HG03521 (cell line): ENCODE results near the gene EIF5AL1.
A peak's percentile ranks its signal among the peaks of the same experiment; 100 is the strongest.
"Not testable (repeated sequence)": the region's sequence is repeated elsewhere in the genome, so short reads cannot be mapped to it uniquely, and the experiment has no call there.

Experiments
- ATAC-seq: cut with Tn5 transposase; IDR thresholded peaks from one replicate; pipeline ENCODE4 v1.9.1; 2021; ENCODE audit warnings: mild to moderate bottlenecking, moderate library complexity; ENCODE audit not compliant: unreplicated experiment

Gene EIF5AL1

GRCh38 chr10:79487296-79488194 is 24.8 kb upstream of the EIF5AL1 start:
- ATAC-seq: peak; percentile 76

GRCh38 chr10:79488336-79488735 is 24.0 kb upstream of the EIF5AL1 start:
- ATAC-seq: no peak

- ATAC-seq: no peak
Measured at GRCh38 chr10:79488870-79489269, 23.5 kb upstream of the EIF5AL1 start.

- ATAC-seq: no peak
Measured at GRCh38 chr10:79490400-79491142, 21.8 kb upstream of the EIF5AL1 start.

- ATAC-seq: no peak
Measured at GRCh38 chr10:79491143-79491835, 21.0 kb upstream of the EIF5AL1 start.

GRCh38 chr10:79492256-79492655 is 20.1 kb upstream of the EIF5AL1 start:
- no peak for ATAC-seq

GRCh38 chr10:79492839-79493238 is 19.5 kb upstream of the EIF5AL1 start:
- no peak for ATAC-seq

- no peak for ATAC-seq
Measured at GRCh38 chr10:79493806-79494205, 18.5 kb upstream of the EIF5AL1 start.

GRCh38 chr10:79494871-79495705 is 17.2 kb upstream of the EIF5AL1 start:
- no peak for ATAC-seq

- ATAC-seq: no peak
Measured at GRCh38 chr10:79495791-79496190, 16.5 kb upstream of the EIF5AL1 start.

GRCh38 chr10:79496896-79497295 is 15.4 kb upstream of the EIF5AL1 start:
- ATAC-seq: no peak

- ATAC-seq: no peak
Measured at GRCh38 chr10:79498291-79498829, 14.0 kb upstream of the EIF5AL1 start.

GRCh38 chr10:79502561-79503309 is 9.6 kb upstream of the EIF5AL1 start:
- ATAC-seq: no peak

- not testable (repeated sequence) for ATAC-seq
Measured at GRCh38 chr10:79503787-79504186, 8.5 kb upstream of the EIF5AL1 start.

- not testable (repeated sequence) for ATAC-seq
Measured at GRCh38 chr10:79504483-79504882, 7.8 kb upstream of the EIF5AL1 start.

- ATAC-seq: not testable (repeated sequence)
Measured at GRCh38 chr10:79505328-79505727, 7.0 kb upstream of the EIF5AL1 start.

- ATAC-seq: no peak
Measured at GRCh38 chr10:79505829-79506228, 6.5 kb upstream of the EIF5AL1 start.

GRCh38 chr10:79507440-79508167 is 4.7 kb upstream of the EIF5AL1 start:
- no peak for ATAC-seq

- ATAC-seq: not testable (repeated sequence)
Measured at GRCh38 chr10:79508245-79508644, 4.1 kb upstream of the EIF5AL1 start.
